Heart right ventricle (tissue), 16 donors: Measurements from ENCODE around the gene TTC19. TPM values are rescaled to one million over a fixed set of nuclear protein-coding genes. Genes with fewer than 3 reads are reported as not detected.

Source experiments
- ATAC-seq, 8 donors: fragments of 200-7000 bp; cut with Tn5 transposase; one replicate each; pipeline ENCODE4 v1.9.1; 2020; ENCODE audit warnings: mild to moderate bottlenecking in 8 of 8, moderate library complexity in 8 of 8, moderate number of reproducible peaks in 1 of 8
- DNase-seq, 2 donors: peaks; one replicate each; pipeline ENCODE4 v3.0.0-alpha.2; 2020
- H3K27ac ChIP-seq, 10 donors: fragments of 200-600 bp; sonication (generic) in 2 of 10; one replicate each; pipeline versions ENCODE4 v1.5.0 to v1.8.0; 2020 to 2022; ENCODE audit warnings: mild to moderate bottlenecking in 3 of 10
- H3K27me3 ChIP-seq, 7 donors: fragments of 200-600 bp; one replicate each; pipeline ENCODE4 v1.8.0; 2021 to 2022; ENCODE audit warnings: mild to moderate bottlenecking in 2 of 7
- H3K36me3 ChIP-seq, 9 donors: fragments of 200-600 bp; sonication (generic) in 1 of 9; one replicate each; pipeline versions ENCODE4 v1.5.0 to v1.8.0; 2020 to 2022; ENCODE audit warnings: mild to moderate bottlenecking in 2 of 9
- H3K4me1 ChIP-seq, 9 donors: fragments of 200-600 bp; sonication (generic) in 1 of 9; one replicate each; pipeline versions ENCODE4 v1.5.0 to v1.8.0; 2020 to 2022; ENCODE audit warnings: mild to moderate bottlenecking in 4 of 9
- H3K4me3 ChIP-seq, 10 donors: fragments of 200-600 bp; sonication (generic) in 2 of 10; one replicate each; pipeline versions ENCODE4 v1.5.0 to v1.8.0; 2020 to 2022; ENCODE audit warnings: mild to moderate bottlenecking in 7 of 10, moderate library complexity in 2 of 10
- H3K9me3 ChIP-seq, 11 donors: fragments of 200-600 bp in 10 of 11; sonication (generic) in 2 of 11; one replicate each; pipeline versions ENCODE4 v1.5.0 to v1.8.0; 2013 to 2022; ENCODE audit warnings: mild to moderate bottlenecking in 2 of 11, control low read depth in 1 of 11, moderate library complexity in 1 of 11
- WGBS, 2 donors: extraction: QIAGEN DNeasy Blood & Tissue Kit; methylation state at CpG; one replicate each; pipeline ENCODE4 v1.1.7; 2013; ENCODE audit warnings: inconsistent platforms in 1 of 2; 5-methylcytosine and 5-hydroxymethylcytosine counted together
- intact Hi-C, 10 donors: fragments of 100-400 bp; cut with DNase I; formaldehyde crosslinking; loops; one replicate each; pipeline versions ENCODE4 v1.11.1 to v1.14.2; 2022
- polyA plus RNA-seq, 2 donors: library from polyadenylated mRNA; stranded (reverse); fragments of 200-250 nt; gene quantifications; one replicate each; pipeline ENCODE4 v1.2.3, GENCODE V29; 2013
- total RNA-seq, 10 donors: library from RNA; stranded (reverse); fragmentation: NEBNext Ultra II Directional in 3 of 10; extraction: Animal tissue kit (Norgen Biotek cat#: 25700) in 3 of 10; gene quantifications; one replicate each; pipeline versions ENCODE4 v1.2.1 to v1.2.4, GENCODE V29; 2021 to 2023
- TF ChIP-seq, protein P1 (sequence below), 9 donors: fragments of 200-600 bp; sonication (generic) in 2 of 9; IDR thresholded peaks; one replicate each; pipeline versions ENCODE4 v1.5.0 to v1.8.0; 2021 to 2022; ENCODE audit warnings: antibody characterized with exemption in 9 of 9, mild to moderate bottlenecking in 5 of 9, moderate library complexity in 1 of 9
- donor health status: Arrhythmogenic right ventricular cardiomyopathy.
- donor health status: ischemic (EF 13 %, LVEDD 7.1; RV severe dilation, severe dysfunction).
- donor health status: healthy with polysubstance abuse.
- donor health status: DM: no; HTN: yes; CAD: no.
- donor health status: DM: no; HTN: no; CAD: no.
- donor health status: ischemic (EF 25% LVEDD 6.9; RV normal size, moderate dysfunction).
- donor health status: ischemic (EF 25% LVEDD 5.7; RV mildly dilated, moderate dysfunction).
- donor health status: healthy.
- donor health status: DM: yes; HTN: yes; CAD: no.
- donor health status: Ischemic cardiomyopathy.
- donor health status: ischemic (EF 35%, LVEDD 5.7; RV mildly dilated, moderate dysfunction).
- donor health status: nonischemic (EF 11% LVEDD 7.7; RV severe dilation, severe dysfunction).
- donor health status: DM: yes; HTN: yes; CAD: no.
- donor health status: PGD.
- donor health status: ischemic (EF 29% LVEDD 5.4; RV normal size, mild dysfunction).
- donor health status: nonischemic (EF 23%, LVEDD 6.1; RV moderate dilation, normal function).

Gene TTC19
- total and polyA plus RNA-seq, 12 donors, result 10.8 to 41.1 (median 26.7) TPM

DNA sequence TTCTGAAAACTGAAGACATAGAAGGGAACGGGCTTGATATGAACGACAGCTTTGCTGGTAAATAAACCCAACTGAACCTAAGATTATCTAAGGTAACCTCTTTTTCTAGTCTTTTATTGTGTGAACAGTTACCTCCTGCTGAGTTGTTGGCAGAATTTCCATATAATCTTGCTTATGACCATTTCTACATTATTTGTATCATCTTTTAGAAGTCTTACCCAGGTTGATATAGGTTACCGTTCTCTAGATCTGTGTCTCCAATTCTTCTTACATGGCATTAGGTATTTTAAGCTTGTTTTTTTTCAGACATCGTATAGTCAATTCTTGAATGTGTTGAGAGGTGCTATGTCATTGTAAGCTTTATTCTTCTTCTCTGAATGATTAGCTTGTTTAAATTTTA, 24.3 kb downstream of the TTC19 start:
- TF ChIP-seq, protein P1, sequence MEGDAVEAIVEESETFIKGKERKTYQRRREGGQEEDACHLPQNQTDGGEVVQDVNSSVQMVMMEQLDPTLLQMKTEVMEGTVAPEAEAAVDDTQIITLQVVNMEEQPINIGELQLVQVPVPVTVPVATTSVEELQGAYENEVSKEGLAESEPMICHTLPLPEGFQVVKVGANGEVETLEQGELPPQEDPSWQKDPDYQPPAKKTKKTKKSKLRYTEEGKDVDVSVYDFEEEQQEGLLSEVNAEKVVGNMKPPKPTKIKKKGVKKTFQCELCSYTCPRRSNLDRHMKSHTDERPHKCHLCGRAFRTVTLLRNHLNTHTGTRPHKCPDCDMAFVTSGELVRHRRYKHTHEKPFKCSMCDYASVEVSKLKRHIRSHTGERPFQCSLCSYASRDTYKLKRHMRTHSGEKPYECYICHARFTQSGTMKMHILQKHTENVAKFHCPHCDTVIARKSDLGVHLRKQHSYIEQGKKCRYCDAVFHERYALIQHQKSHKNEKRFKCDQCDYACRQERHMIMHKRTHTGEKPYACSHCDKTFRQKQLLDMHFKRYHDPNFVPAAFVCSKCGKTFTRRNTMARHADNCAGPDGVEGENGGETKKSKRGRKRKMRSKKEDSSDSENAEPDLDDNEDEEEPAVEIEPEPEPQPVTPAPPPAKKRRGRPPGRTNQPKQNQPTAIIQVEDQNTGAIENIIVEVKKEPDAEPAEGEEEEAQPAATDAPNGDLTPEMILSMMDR (IDR thresholded peaks at IDR 0.05), result no peak
- Histone ChIP-seq H3K36me3 (peaks cover 0 to 97% (median 43%) of the 10 kb centered on the region in 9 donors), H3K9me3 (no peaks in the 10 kb centered on the region), H3K27ac (peak overlapping the region in 1 of 10 donors; percentile 27), H3K4me1 (peaks cover 0 to 53% (median 22%) of the 10 kb centered on the region in 9 donors), H3K4me3 (no peak overlapping the region), H3K27me3 (no peaks in the 10 kb centered on the region)
- ATAC-seq (no peak), DNase-seq (no peak)
- 87 to 89% methylated on average over 4 of the region's 4 CpGs for WGBS, 2 donors
- intact Hi-C loops, result no loop called here

DNA sequence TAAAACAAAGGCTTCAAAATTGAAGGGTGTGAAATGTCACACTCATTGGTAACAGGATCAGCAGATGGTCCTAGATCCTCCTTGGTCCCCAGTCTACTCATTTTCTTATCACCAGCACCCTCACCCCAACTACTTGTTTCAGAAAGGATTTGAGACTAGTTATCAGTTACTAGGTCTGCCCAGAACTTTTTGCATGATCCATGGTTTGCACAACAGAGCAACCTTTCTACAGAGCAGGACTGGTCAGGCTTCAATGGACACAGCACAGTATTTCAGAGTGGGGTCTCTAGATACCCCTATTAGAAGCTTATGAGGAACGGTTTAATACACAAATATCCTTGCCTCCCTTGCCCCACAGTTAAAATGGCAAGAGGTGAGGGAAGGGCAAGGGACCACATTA, 25.6 kb downstream of the TTC19 start:
- TF ChIP-seq, protein P1 (IDR thresholded peaks at IDR 0.05), result no peak
- 96 to 98% methylated on average over 1 of the region's 1 CpG for WGBS, 2 donors
- H3K27me3 ChIP-seq, result no peaks in the 10 kb centered on the region
- H3K27ac ChIP-seq, result no peak overlapping the region
- H3K4me3 ChIP-seq, result no peak overlapping the region
- H3K9me3 ChIP-seq, result no peaks in the 10 kb centered on the region
- DNase-seq (no peak), ATAC-seq (no peak)
- H3K36me3 ChIP-seq, result peaks cover 0 to 97% (median 55%) of the 10 kb centered on the region in 9 donors
- H3K4me1 ChIP-seq, result peaks cover 0 to 40% (median 17%) of the 10 kb centered on the region in 9 donors
- intact Hi-C loops, result loop anchor here in 1 of 10 donors (5.0 kb wide), 1 partner anchor 37 kb away; no protein-coding TSS in a partner anchor

DNA sequence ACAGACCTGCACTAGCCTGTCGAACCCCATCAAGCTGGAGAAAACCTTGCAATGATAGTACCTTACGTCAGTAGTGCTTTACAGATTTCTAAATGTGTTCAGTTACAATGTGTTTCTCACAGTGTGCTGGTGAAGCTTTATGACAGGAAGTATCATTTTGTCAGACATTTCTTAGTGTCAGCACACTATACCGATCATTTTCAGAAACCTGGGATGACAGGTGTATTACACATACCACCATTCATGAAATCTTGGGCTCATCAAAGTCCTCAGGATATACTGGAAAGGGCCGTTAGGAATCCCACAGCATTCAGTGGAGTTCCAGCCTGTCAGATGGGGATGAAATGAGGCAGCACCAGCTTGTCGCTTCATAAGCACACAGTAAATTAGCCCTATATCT, 27.3 kb downstream of the TTC19 start:
- WGBS, 2 donors, result 95 to 96% methylated on average over 5 of the region's 5 CpGs
- TF ChIP-seq, protein P1 (IDR thresholded peaks at IDR 0.05), result no peak
- peaks cover 0 to 100% (median 60%) of the 10 kb centered on the region in 9 donors for H3K36me3 ChIP-seq
- no peak for DNase-seq
- H3K4me1 ChIP-seq, result peaks cover 0 to 33% (median 17%) of the 10 kb centered on the region in 9 donors
- H3K9me3 ChIP-seq, result no peaks in the 10 kb centered on the region
- ATAC-seq, result no peak
- H3K27ac ChIP-seq, result peak overlapping the region in 3 of 10 donors; percentile 41 to 61 (median 49)
- intact Hi-C loops, result loop anchor here in 1 of 10 donors (5.0 kb wide), 1 partner anchor 35 kb away; no protein-coding TSS in a partner anchor
- H3K4me3 ChIP-seq, result no peak overlapping the region
- H3K27me3 ChIP-seq, result no peaks in the 10 kb centered on the region

DNA sequence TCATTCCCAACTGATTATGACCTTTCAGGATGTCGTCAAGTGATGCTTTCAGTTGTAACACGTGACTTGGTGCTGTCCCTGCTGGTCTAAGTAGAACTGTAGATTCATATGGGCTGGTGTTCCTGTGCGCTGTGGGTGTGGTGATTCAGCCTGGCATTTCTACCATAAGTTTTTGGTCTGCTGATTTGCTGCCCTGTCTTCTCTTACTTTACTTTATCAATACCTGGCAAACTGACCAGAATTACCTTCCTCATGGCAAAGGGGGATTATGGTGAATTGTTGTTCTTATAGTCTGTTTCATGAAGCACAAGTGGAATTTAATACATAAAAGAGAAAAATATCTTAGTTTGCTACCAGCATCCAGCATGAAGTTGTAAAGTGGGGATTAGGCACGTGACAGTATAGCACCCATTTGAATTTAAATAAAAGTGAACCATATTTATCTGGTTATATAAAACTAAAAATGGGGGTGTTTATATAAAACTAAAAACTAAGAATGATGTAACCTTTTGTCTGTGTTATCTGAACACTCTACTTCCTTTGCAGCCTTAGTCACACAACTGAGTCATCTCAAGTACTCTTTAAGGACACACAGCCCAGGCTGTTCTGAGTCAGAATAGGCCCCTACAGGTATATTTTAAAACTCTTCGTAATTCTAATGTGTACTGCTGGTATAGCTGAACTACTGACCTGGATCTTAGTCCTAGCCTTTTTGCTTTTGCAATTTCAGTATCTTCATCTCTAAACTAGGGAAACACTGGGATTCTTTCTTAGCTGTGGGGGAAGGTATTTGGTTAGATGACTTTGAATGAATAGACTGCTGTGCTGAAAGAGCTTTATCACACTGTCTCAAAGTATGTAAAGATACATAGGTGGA, 28.3 kb downstream of the TTC19 start:
- Histone ChIP-seq H3K27ac (peak overlapping the region in 7 of 10 donors; percentile 13 to 61 (median 41)), H3K27me3 (no peaks in the 10 kb centered on the region), H3K4me1 (peaks cover 0 to 23% (median 11%) of the 10 kb centered on the region in 9 donors), H3K9me3 (no peaks in the 10 kb centered on the region), H3K4me3 (no peak overlapping the region), H3K36me3 (peaks cover 0 to 100% (median 71%) of the 10 kb centered on the region in 9 donors)
- DNase-seq (no peak), ATAC-seq (peak in 7 of 8 donors; percentile 56 to 96 (median 82))
- TF ChIP-seq, protein P1 (IDR thresholded peaks at IDR 0.05), result no peak
- WGBS, 2 donors, result 79 to 80% methylated on average over 5 of the region's 5 CpGs
- intact Hi-C loops, result loop anchor here in 1 of 10 donors (5.0 kb wide), 1 partner anchor 34 kb away; no protein-coding TSS in a partner anchor
